ENCODE data around the gene SKIL.

The SKIL gene

DNA sequence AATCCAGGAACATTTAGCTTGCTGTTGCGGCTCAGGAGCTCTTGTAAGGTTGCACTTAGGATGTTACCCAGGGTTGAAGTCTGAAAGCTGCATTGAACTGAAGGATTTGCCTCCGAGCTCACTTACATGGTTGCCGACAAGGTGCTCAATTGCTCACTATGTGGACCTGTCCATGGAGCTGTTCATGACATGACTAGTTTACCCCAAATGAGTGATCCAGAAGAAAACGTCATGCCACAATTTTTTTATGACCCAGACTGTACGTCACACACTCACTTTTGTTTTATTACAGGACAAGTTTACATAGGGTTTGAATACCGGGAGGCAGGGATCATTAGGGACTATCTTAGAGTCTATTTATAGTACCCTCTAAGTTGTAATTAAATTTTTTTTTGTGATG is 40.2 kb downstream of the SKIL start:
- DNase-seq (ENCODE audit: low read depth in 2 of 2): no peak

DNA sequence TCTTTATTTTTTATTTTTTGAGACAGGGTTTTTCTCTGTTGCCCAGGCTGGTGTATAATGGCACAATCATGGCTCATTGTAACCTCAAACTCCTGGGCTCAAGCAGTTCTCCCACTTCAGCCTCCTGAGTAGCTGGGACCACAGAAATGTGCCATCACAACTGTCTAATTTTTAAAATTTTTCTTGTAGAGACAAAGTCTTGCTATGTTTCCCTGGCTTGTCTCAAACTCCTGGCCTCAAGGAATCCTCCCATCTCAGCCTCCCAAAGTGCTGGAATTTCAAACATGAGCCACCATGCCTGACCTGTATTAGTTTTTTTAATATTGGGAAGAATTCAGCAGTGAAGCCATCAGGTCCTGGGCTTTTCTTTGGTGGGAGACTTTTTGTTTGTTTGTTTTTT is 47.6 kb downstream of the SKIL start:
- no peak for DNase-seq (ENCODE audit: low read depth in 2 of 2)

DNA sequence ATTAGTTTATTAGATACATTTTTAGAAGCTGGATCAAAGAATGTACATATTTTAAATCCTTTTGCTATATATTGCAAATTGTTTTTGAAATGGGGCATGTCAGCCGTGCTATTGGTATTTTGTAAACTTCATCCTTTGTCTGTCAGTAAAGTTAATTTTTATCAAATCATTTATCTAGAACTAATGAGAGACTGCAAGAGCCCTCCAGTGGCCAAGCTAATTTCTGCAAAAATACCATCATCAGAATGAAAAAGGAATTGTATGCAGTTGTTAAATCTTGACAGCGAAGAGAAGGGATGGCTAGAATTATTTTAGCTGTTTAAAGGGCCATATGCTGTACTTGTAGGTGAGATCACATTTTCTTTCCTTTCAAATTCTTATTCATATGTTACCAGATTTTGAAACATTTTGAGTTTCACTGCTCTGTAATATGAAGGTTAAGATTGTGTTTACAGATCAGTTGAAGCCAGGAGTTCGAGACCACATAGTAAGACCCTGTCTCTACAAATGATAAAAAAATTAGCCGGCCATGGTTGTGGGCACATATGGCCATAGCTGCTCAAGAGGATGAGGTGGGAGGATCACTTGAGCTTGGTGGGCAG is 53.0 kb downstream of the SKIL start:
- DNase-seq (ENCODE audit: low read depth in 2 of 2): no peak

- DNase-seq (ENCODE audit: low read depth in 2 of 2): no peak
Observed at GRCh38 chr3:170413291-170413690, 55.8 kb downstream of the SKIL start.

- no peak for DNase-seq (ENCODE audit: low read depth in 2 of 2)
Observed at GRCh38 chr3:170414202-170414663, 56.7 kb downstream of the SKIL start.

DNA sequence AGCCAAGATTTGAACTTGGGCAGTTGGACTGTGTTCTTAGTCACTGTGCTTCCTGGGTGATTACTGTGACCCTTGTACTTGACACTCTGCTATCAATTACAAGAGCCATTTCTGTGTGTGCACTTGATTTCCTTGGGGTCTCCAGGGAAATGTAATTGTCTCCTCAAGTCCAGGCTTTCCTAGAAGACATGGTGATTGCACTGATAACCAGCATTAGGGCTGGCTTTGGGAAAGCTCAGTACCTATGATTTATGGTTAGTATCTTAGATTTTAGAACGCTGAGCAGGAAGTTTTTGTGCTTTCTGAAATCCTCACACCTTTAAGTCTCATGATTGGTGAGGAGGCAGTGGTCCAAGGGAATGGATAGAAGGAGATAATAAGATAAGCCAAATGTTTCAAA is 59.6 kb downstream of the SKIL start:
- no peak for DNase-seq (ENCODE audit: low read depth in 2 of 2)

DNA sequence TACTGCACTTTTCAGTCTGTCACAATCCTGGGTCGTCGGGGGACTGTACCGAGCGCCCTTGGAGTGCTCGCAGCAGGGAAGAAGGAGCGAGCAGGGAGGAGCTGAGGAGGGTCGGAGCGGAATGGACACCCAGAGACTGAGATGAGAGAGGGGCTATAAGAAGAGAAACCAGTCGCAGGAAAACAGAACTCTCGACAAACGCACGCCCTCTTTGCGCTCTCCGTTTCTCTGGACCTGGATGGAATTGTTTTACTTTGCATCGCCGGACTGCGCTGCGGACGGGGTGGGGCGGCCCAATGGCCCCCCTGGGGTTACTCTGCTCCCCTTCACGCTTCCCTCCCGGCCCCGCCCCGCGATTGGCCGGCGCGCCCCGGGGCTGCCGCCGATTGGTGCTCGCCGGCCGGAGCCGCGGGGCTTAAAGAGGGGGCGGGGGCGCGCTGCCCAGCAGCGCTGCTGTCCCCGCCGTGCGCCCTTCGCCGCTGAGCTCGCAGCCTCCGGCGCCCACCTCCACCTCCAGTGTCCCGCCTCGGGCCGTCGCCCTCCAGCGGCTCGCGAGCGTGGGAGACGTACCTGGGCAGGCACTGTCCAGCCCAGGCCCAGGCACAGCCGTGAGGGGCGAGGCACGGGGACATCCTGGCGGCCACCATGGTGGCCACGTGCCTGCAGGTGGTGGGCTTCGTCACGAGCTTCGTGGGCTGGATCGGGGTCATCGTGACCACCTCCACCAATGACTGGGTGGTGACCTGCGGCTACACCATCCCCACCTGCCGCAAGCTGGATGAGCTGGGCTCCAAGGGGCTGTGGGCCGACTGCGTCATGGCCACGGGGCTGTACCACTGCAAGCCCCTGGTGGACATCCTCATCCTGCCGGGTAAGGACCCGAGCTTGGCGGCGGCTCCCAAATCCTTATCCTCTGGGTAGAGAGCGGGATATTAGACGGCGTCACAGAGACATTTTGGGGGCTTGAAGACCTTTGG is 61.2 kb downstream of the SKIL start, which contains the start of gene CLDN11:
CLDN11 (plus strand) TSS at position 447 of the 977 bp plus-strand sequence; CDS start at position 646, 199 bp downstream.
- no peak for DNase-seq (ENCODE audit: low read depth in 2 of 2)

DNA sequence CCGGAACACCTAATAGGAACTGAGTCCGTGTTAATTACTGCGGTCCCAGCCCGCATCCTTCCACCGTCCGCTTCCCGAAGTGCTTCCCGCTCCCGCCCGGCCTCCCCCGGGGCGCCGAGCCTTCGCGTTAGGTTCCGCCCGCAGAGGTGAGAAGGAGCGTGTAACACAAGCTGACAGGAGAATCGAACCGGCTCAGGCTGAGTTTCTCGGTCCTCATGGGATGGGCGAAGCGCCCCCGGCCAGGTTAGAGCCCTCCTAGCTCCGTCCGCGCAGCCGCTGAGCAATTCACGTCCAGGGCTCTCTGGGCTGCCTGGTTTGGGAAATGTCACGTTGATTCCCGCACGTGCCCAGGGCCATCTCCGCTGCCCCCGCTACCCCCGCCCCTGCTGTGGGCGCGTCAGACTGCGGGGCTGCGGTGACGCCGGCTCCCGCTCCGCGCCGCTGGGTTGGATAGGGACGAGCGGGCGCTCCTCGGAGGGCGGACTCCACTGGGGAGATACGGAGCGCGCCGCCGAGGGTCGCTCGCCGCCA is 62.1 kb downstream of the SKIL start:
- no peak for DNase-seq (ENCODE audit: low read depth in 2 of 2)

- no peak for DNase-seq (ENCODE audit: low read depth in 2 of 2)
Observed at GRCh38 chr3:170420307-170420821, 62.8 kb downstream of the SKIL start.

GRCh38 chr3:170421111-170421641 is 63.7 kb downstream of the SKIL start:
- no peak for DNase-seq (ENCODE audit: low read depth in 2 of 2)

DNA sequence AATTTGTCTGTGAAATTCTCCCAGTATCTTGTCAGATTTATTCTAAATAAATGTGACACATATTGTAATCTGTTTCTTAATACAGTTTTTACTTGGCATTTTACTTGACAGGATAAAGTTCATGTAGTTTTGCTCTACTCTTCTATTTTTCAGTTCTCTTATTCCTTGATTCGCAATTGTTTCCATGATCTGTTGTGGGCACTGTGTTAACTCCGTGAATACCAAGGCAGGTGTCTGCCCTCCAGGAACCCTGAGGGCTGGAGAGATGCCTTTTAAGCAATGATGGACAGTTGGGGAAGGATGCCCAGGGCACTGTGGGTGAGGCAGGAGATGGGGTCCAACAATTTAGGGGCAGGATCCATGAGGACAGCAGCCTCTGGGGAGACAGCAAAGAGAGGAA is 64.2 kb downstream of the SKIL start:
- no peak for DNase-seq (ENCODE audit: low read depth in 2 of 2)

- DNase-seq (ENCODE audit: low read depth in 2 of 2): no peak
Observed at GRCh38 chr3:170423001-170423615, 65.6 kb downstream of the SKIL start.

- DNase-seq (ENCODE audit: low read depth in 2 of 2): no peak
Observed at GRCh38 chr3:170424879-170425278, 67.4 kb downstream of the SKIL start.

DNA sequence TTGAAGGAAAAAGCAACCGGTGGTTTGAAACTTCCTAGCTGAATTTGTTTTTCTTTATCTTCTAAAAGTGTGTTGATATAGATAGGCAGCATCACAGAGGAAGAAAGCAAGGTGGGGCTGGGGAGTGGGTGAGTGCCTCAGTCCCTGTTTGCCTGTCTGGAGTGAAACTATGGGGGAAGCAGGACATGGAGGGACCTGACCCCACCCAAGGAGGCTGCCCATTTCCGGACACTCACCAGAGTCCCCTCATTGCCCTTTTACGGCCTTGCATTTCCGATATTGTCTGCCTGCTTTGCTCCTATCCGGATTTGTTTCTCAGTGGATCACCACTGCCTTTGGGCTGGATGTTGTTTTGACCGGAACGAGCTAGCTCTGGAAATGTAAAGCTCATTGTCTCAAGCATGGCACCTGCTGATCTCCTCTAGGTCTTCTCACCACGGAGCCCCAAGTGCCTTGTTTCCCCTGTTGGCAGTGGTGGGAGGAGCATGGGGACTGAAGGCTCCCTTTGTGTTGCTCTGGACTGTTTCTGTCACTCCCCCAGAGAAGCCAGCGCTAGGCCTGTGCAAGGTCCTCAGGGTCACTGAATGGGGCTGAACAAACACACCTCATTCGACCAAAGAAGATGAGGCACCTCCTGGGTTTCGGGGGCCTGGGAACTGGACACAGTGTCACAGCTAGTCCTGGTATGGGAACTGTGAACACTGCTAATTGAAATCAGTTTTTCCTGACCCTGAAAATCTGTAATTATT is 68.2 kb downstream of the SKIL start:
- no peak for DNase-seq (ENCODE audit: low read depth in 2 of 2)

DNA sequence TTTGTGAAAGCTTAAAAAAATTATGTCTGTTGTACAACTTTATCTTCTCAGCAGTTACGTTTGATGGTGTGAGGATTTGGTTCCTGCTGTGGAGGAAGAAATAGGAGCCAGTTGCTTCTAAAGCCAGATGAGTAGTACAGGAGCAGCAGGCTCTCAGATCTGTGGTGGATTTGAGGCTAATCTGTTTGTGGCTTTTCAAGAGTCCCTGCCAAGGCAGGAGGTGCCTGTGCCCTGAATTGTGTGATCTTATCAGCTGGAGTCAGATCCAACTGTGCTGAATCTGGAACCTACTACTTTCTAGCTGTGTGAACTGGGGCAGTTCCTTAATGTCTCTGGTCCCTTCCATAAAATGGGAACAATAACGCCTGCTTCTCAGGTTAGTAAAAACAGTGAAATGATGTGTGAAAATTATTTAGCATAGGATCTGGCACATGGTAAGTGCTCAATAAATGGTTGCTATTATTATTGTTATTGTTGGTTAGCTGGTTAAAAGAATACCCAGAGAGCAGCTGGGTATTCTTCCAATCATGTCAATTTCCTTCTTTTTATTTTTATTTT is 68.8 kb downstream of the SKIL start:
- no peak for DNase-seq (ENCODE audit: low read depth in 2 of 2)

DNA sequence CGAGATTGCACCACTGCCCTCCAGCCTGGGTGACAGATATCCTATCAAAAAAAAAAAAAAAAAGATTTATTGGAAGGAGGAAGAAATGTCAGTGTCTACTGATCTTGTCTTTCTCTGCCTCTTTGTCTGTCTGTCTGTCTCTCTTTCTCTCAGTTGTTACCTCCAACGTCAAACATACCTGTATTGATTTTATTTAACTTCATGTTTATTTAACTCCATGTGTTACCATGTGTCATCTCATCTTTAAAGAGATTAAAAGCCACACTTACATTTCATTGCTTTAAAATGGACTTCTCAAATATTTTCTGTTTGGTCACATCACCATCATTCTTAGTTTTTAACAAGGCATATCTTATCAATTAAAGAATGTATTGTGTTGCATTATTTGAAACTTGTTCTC is 70.6 kb downstream of the SKIL start:
- no peak for DNase-seq (ENCODE audit: low read depth in 2 of 2)

- no peak for DNase-seq (ENCODE audit: low read depth in 2 of 2)
Observed at GRCh38 chr3:170429050-170429449, 71.5 kb downstream of the SKIL start.

GRCh38 chr3:170431054-170431453 is 73.5 kb downstream of the SKIL start:
- DNase-seq (ENCODE audit: low read depth in 2 of 2): no peak

DNA sequence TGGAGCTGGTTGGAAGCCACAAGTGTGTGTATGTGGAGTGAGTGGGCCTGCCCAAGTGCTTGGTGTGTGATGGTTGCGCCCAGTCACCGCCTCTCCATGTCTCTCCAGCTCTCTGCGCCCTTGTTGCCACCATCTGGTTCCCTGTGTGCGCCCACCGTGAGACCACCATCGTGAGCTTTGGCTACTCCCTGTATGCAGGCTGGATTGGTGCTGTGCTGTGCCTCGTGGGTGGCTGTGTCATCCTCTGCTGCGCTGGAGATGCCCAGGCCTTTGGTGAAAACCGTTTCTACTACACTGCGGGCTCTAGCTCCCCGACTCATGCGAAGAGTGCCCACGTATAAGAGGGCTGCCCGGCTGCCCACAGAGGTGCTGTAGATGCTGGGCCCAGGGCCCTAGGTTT is 74.9 kb downstream of the SKIL start:
- no peak for DNase-seq (ENCODE audit: low read depth in 2 of 2)

- DNase-seq (ENCODE audit: low read depth in 2 of 2): no peak
Observed at GRCh38 chr3:170436697-170437096, 79.2 kb downstream of the SKIL start.

- DNase-seq (ENCODE audit: low read depth in 2 of 2): no peak
Observed at GRCh38 chr3:170437176-170437575, 79.7 kb downstream of the SKIL start.

All from stimulated activated CD8-positive, alpha-beta memory T cell treated with anti-CD3 and anti-CD28 coated beads, Interleukin-2, amount 100 ng/mL, for 1 hour (primary cell).